Psoas muscle (tissue), 8 donors: ENCODE measurements around the gene PNLIP. TPM values are rescaled to one million over a fixed set of nuclear protein-coding genes. Genes with fewer than 3 reads are reported as not detected.

Source experiments
- ATAC-seq, 4 donors: fragments of 200-7000 bp; cut with Tn5 transposase; one replicate each; pipeline ENCODE4 v1.9.1; 2020; ENCODE audit warnings: moderate library complexity in 3 of 4, mild to moderate bottlenecking in 2 of 4
- DNase-seq, 2 donors: peaks; one replicate each; pipeline ENCODE4 v3.0.0-alpha.2; 2020
- H3K27ac ChIP-seq: fragments of 200-600 bp; one replicate; pipeline ENCODE4 v1.8.0; 2022
- H3K27me3 ChIP-seq, 3 donors: fragments of 200-600 bp in 1 of 3; one replicate each; pipeline versions ENCODE4 v1.6.1 to v1.8.0; 2013 to 2022; ENCODE audit warnings: low read length in 2 of 3, mild to moderate bottlenecking in 2 of 3, moderate library complexity in 1 of 3; ENCODE audit not compliant: insufficient read depth in 3 of 3
- H3K36me3 ChIP-seq, 2 donors: fragments of 200-600 bp in 1 of 2; one replicate each; pipeline versions ENCODE4 v1.6.1 to v1.8.0; 2013 to 2022; ENCODE audit warnings: low read depth in 1 of 2, mild to moderate bottlenecking in 1 of 2, moderate library complexity in 1 of 2; ENCODE audit not compliant: insufficient read depth in 1 of 2
- H3K4me1 ChIP-seq: fragments of 200-600 bp; one replicate; pipeline ENCODE4 v1.8.0; 2022
- H3K4me3 ChIP-seq: fragments of 200-600 bp; one replicate; pipeline ENCODE4 v1.8.0; 2022; ENCODE audit warnings: mild to moderate bottlenecking
- H3K9me3 ChIP-seq: fragments of 200-600 bp; one replicate; pipeline ENCODE4 v1.8.0; 2022
- CTCF ChIP-seq: fragments of 200-600 bp; IDR thresholded peaks from one replicate; pipeline ENCODE4 v1.8.0; 2022; ENCODE audit warnings: antibody characterized with exemption
- WGBS, 3 donors: extraction: QIAGEN DNeasy Blood & Tissue Kit; methylation state at CpG; one replicate each; pipeline versions ENCODE4 v1.1.6 to v1.1.7; 2013; 5-methylcytosine and 5-hydroxymethylcytosine counted together
- intact Hi-C, 2 donors: fragments of 100-400 bp; cut with DNase I; formaldehyde crosslinking; loops; one replicate each; pipeline versions ENCODE4 v1.11.0 to v1.14.2; 2022
- polyA plus RNA-seq, 3 donors: library from polyadenylated mRNA; stranded (reverse); fragments of 200-250 nt; gene quantifications; one replicate each; pipeline ENCODE4 v1.2.3, GENCODE V29; 2013
- total RNA-seq, 4 donors: library from RNA; stranded (reverse); fragmentation: NEBNext Ultra II Directional in 2 of 4; extraction: Animal tissue kit (Norgen Biotek cat#: 25700) in 2 of 4; gene quantifications; one replicate each; pipeline versions ENCODE4 v1.2.1 to v1.2.4, GENCODE V29; 2021 to 2023
- donor health status: healthy with polysubstance abuse.
- donor health status: DM: no; HTN: no; CAD: no; lungs with moderate emphysema.
- donor health status: Bipolar disorder and iron deficiency.
- donor health status: healthy.
- donor health status: DM: yes; HTN: yes; CAD: no.
- donor health status: DM: no; HTN: no; CAD: no.
- donor health status: DM: no; HTN: no; CAD: no.
- donor health status: DM: yes; HTN: yes; CAD: no.

PNLIP gene
- total and polyA plus RNA-seq, 7 donors, result 0.03 to 3.5 (median 0.15) TPM; not detected in 2

DNA sequence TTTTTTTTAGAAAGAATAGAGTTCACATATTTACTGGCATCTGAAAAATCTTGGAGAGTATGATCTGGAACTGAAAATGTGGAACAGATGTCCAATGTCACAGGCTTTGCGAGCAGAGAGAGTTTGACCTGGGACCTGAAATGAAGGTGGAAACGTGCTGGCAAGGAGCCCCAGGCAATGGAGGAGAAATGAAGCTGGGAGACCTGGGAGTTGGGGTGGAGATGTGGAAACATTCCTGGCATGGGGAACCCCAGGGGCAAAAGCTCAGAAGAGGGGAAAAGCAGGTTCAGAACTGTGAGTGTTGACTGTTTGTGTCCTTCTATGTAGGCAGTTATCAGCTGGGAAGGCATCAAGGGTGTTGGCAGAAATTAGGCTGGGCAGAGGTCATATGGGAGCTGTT, 67.7 kb downstream of the PNLIP start:
- Histone ChIP-seq H3K27ac (no peak overlapping the region), H3K4me3 (no peak overlapping the region), H3K27me3 (peaks cover 0 to 18% (median 4%) of the 10 kb centered on the region in 3 donors), H3K9me3 (no peaks in the 10 kb centered on the region), H3K36me3 (no peaks in the 10 kb centered on the region), H3K4me1 (no peaks in the 10 kb centered on the region)
- no peak for TF ChIP-seq CTCF
- ATAC-seq (no peak), DNase-seq (no peak)
- WGBS, 3 donors, result 45 to 56% (median 47%) methylated on average over 2 of the region's 2 CpGs
- intact Hi-C loops, result no loop called here

DNA sequence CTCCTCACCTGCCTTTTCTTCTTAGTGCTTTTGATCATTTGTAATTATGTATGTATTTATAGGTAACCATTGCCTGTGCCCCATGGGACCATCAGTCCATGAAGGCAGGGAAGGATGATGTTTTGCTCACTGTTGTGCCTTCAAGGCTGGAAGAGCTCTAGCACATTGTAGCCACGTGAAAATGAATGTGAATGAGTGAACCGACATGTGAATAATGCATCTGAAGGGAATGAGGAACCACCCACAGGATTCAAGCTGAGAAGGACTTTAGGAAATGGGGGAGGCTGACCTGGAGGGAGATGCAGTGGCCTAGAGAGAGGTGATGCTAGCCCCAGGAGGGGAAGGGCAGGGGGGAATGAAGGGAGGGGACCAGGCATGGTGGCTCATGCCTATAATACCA, 69.1 kb downstream of the PNLIP start:
- no peak overlapping the region for H3K4me3 ChIP-seq
- H3K27ac ChIP-seq, result no peak overlapping the region
- H3K36me3 ChIP-seq, result no peaks in the 10 kb centered on the region
- ATAC-seq (no peak), DNase-seq (no peak)
- no peaks in the 10 kb centered on the region for H3K4me1 ChIP-seq
- 29 to 42% (median 39%) methylated on average over 2 of the region's 2 CpGs for WGBS, 3 donors
- no peak for TF ChIP-seq CTCF
- peaks cover 0 to 11% (median 2%) of the 10 kb centered on the region in 3 donors for H3K27me3 ChIP-seq
- intact Hi-C loops, result no loop called here
- no peaks in the 10 kb centered on the region for H3K9me3 ChIP-seq

DNA sequence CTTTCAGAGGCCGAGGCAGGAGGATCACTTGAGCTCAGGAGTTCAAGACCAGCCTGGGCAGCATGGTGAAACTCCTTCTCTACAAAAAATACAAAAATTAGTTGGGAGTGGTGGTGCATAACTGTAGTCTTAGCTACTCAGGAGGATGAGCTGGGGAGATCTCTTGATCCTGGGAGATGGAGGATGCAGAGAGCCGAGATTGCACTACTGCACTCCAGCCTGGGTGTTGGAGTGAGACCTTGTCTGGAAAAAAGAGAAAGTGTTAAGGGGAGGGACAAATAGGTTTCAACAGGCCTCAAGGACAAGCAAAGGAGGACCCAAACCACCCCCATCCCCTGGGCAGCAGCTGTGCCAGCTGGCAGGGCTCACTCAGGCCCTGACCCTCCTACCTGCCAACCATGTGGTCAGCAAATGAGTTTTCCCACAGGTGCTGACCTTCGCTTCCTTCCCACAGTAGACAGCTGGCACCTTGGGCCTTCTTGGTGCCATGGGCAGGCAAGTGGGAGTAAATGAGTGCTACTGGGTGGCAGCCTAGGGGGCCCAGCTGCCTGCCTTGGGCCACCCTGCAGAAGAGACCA, 69.6 kb downstream of the PNLIP start:
- no peak for DNase-seq
- intact Hi-C loops, result no loop called here
- 87 to 90% (median 87%) methylated on average over 3 of the region's 3 CpGs for WGBS, 3 donors

More for the DNA sequence above, 69.6 kb downstream of the PNLIP start:
- no peak for TF ChIP-seq CTCF
- no peaks in the 10 kb centered on the region for H3K36me3 ChIP-seq
- no peaks in the 10 kb centered on the region for H3K9me3 ChIP-seq
- no peak overlapping the region for H3K4me3 ChIP-seq
- no peak overlapping the region for H3K27ac ChIP-seq
- ATAC-seq, result no peak
- peaks cover 0 to 7% (median 2%) of the 10 kb centered on the region in 3 donors for H3K27me3 ChIP-seq
- H3K4me1 ChIP-seq, result no peaks in the 10 kb centered on the region

Other genes with a start within 250 kb of the PNLIP start
- not detected for gene CCDC172, start 221.5 kb upstream of the PNLIP start, total RNA-seq
- not detected for gene CCDC172, start 221.5 kb upstream of the PNLIP start, polyA plus RNA-seq
- not detected for gene PNLIPRP3, start 118.1 kb upstream of the PNLIP start, total RNA-seq
- gene PNLIPRP3, start 118.1 kb upstream of the PNLIP start, polyA plus RNA-seq, result not detected
- 1 to 10 TPM in 1 of 4 donors, not detected in 3; 1.6 TPM for gene PNLIPRP1, start 45.0 kb downstream of the PNLIP start, total RNA-seq
- gene PNLIPRP1, start 45.0 kb downstream of the PNLIP start, polyA plus RNA-seq, result under 1 TPM in 2 of 3 donors, not detected in 1; 0.34 to 0.38 TPM
- under 1 TPM in 1 of 4 donors, not detected in 3; 0.91 TPM for gene PNLIPRP2, start 75.0 kb downstream of the PNLIP start, total RNA-seq
- gene PNLIPRP2, start 75.0 kb downstream of the PNLIP start, polyA plus RNA-seq, result under 1 TPM; 0.01 to 0.16 (median 0.13) TPM
- gene HSPA12A, start 196.6 kb downstream of the PNLIP start, total RNA-seq, result 10 to 100 TPM in 1 of 4 donors, 1 to 10 TPM in 3; 7.0 to 11.4 (median 8.9) TPM
- gene HSPA12A, start 196.6 kb downstream of the PNLIP start, polyA plus RNA-seq, result 1 to 10 TPM; 2.6 to 6.9 (median 3.8) TPM